Breast epithelium (tissue), 3 donors: ENCODE measurements around the gene NFATC4.

ENCODE experiments used
- POLR2A ChIP-seq: fragments of 450-650 bp; IDR thresholded peaks from one replicate; pipeline ENCODE4 v1.6.1; 2016; ENCODE audit warnings: antibody characterized with exemption, mild to moderate bottlenecking, moderate library complexity
- TF ChIP-seq, protein P1 (sequence below), 3 donors: fragments of 450-650 bp; IDR thresholded peaks; one replicate each; pipeline ENCODE4 v1.5.1; 2016 to 2017; ENCODE audit warnings: antibody characterized with exemption in 3 of 3, mild to moderate bottlenecking in 3 of 3, moderate library complexity in 3 of 3

DNA sequence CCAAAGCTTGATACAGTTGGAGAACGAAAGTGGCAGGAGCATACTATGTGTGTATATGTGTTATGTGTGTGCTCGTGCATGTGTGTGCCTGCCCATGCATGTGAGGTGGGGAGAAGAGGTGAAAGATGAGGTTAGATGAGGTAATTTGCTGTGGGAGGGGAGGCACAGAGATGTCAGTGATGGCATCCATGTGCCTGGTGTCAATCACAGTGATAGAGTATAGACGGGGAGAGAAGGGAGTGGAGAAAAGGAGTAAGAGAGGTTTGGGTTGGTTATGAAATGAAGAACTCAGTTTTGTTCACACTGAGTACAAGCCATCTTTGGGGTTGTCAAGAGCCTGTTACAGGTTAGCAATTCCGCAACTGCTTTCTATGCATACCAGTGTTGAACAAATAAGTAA is 16.2 kb downstream of the NFATC4 start:
- TF ChIP-seq, protein P1, sequence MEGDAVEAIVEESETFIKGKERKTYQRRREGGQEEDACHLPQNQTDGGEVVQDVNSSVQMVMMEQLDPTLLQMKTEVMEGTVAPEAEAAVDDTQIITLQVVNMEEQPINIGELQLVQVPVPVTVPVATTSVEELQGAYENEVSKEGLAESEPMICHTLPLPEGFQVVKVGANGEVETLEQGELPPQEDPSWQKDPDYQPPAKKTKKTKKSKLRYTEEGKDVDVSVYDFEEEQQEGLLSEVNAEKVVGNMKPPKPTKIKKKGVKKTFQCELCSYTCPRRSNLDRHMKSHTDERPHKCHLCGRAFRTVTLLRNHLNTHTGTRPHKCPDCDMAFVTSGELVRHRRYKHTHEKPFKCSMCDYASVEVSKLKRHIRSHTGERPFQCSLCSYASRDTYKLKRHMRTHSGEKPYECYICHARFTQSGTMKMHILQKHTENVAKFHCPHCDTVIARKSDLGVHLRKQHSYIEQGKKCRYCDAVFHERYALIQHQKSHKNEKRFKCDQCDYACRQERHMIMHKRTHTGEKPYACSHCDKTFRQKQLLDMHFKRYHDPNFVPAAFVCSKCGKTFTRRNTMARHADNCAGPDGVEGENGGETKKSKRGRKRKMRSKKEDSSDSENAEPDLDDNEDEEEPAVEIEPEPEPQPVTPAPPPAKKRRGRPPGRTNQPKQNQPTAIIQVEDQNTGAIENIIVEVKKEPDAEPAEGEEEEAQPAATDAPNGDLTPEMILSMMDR (IDR thresholded peaks at IDR 0.05), result no peak
- TF ChIP-seq POLR2A, result no peak
